Astrocyte (in vitro differentiated cells and primary cell): Measurements from ENCODE around the gene CLNK. TPM values are rescaled to one million over a fixed set of nuclear protein-coding genes. Genes with fewer than 3 reads are reported as not detected.

Experiments used
- DNase-seq: peaks from one replicate; pipeline ENCODE4 v3.0.0-alpha.2; 2010; ENCODE audit warnings: low read depth
- FAIRE-seq: peaks from 2 replicates; lab custom pipeline; 2011; peaks lifted over from hg19 to GRCh38; lab: Jason Lieb, UNC
- H2AFZ ChIP-seq: 2 replicates; pipeline ENCODE4 v1.6.0; 2012; ENCODE audit warnings: low read depth, low read length, inconsistent platforms
- H3K27ac ChIP-seq: 2 replicates; pipeline ENCODE4 v1.5.1; 2011; ENCODE audit warnings: low read depth, low read length, inconsistent platforms
- H3K27me3 ChIP-seq: 2 replicates; pipeline ENCODE4 v1.6.0; 2011; ENCODE audit warnings: low read length, inconsistent platforms; ENCODE audit not compliant: insufficient read depth
- H3K36me3 ChIP-seq: 2 replicates; pipeline ENCODE4 v1.5.1; 2011; ENCODE audit warnings: low read length, inconsistent platforms; ENCODE audit not compliant: insufficient read depth
- H3K4me1 ChIP-seq: 2 replicates; pipeline ENCODE4 v1.5.1; 2011; ENCODE audit warnings: low read length, inconsistent platforms; ENCODE audit not compliant: insufficient read depth
- H3K4me2 ChIP-seq: 2 replicates; pipeline ENCODE4 v1.6.0; 2012; ENCODE audit warnings: low read length, inconsistent platforms
- H3K4me3 ChIP-seq: 2 replicates; pipeline ENCODE4 v1.5.1; 2011; ENCODE audit warnings: low read depth, mild to moderate bottlenecking, low read length, inconsistent platforms; ENCODE audit not compliant: insufficient read depth
- H3K79me2 ChIP-seq: 2 replicates; pipeline ENCODE4 v1.6.0; 2012; ENCODE audit warnings: mild to moderate bottlenecking, low read length, inconsistent platforms; ENCODE audit not compliant: insufficient read depth
- H3K9ac ChIP-seq: 2 replicates; pipeline ENCODE4 v1.6.0; 2012; ENCODE audit warnings: mild to moderate bottlenecking, low read length, inconsistent platforms
- H3K9me3 ChIP-seq: 2 replicates; pipeline ENCODE4 v1.5.1; 2012; ENCODE audit warnings: low read depth, mild to moderate bottlenecking, low read length, inconsistent platforms; ENCODE audit not compliant: insufficient read depth
- H4K20me1 ChIP-seq: 2 replicates; pipeline ENCODE4 v1.6.0; 2012; ENCODE audit warnings: low read length, inconsistent platforms; ENCODE audit not compliant: insufficient read depth
- H3K27ac Mint-ChIP-seq: one replicate; pipeline ENCODE4 v1.8.0; 2021; ENCODE audit warnings: mild to moderate bottlenecking, mixed read lengths; ENCODE audit not compliant: unreplicated experiment
- H3K27me3 Mint-ChIP-seq: one replicate; pipeline ENCODE4 v1.8.0; 2021; ENCODE audit warnings: low read depth, mixed read lengths; ENCODE audit not compliant: unreplicated experiment
- H3K36me3 Mint-ChIP-seq: one replicate; pipeline ENCODE4 v1.8.0; 2021; ENCODE audit warnings: low read depth, mixed read lengths; ENCODE audit not compliant: unreplicated experiment
- H3K4me1 Mint-ChIP-seq: one replicate; pipeline ENCODE4 v1.8.0; 2021; ENCODE audit warnings: low read depth, mixed read lengths; ENCODE audit not compliant: unreplicated experiment
- H3K4me3 Mint-ChIP-seq: one replicate; pipeline ENCODE4 v1.8.0; 2021; ENCODE audit warnings: mild to moderate bottlenecking, moderate library complexity, mixed read lengths; ENCODE audit not compliant: unreplicated experiment
- H3K9me3 Mint-ChIP-seq: one replicate; pipeline ENCODE4 v1.8.0; 2021; ENCODE audit warnings: mild to moderate bottlenecking, mixed read lengths; ENCODE audit not compliant: unreplicated experiment
- CTCF ChIP-seq: IDR thresholded peaks from 2 replicates; pipeline ENCODE4 v1.5.1; 2011; ENCODE audit warnings: low read depth, mild to moderate bottlenecking, inconsistent platforms, low read length, moderate library complexity; ENCODE audit not compliant: insufficient read depth
- EZH2 ChIP-seq: IDR thresholded peaks from 2 replicates; pipeline ENCODE4 v1.6.1; 2012; ENCODE audit warnings: mild to moderate bottlenecking, low read length, inconsistent platforms; ENCODE audit not compliant: insufficient read depth
- total RNA-seq: library from RNA; stranded (reverse); gene quantifications from 2 replicates; pipeline ENCODE4 v1.2.1, GENCODE V29; 2021

The CLNK gene
- total RNA-seq, 1 donor from 2014 or later, result not detected

GRCh38 chr4:10732235-10732913 is 47.8 kb upstream of the CLNK start:
- Mint-ChIP-seq H3K27me3 (peaks cover 8% of the 10 kb centered on the region), H3K4me1 (no peaks in the 10 kb centered on the region), H3K4me3 (no peak overlapping the region), H3K36me3 (no peaks in the 10 kb centered on the region), H3K27ac (no peak overlapping the region), H3K9me3 (no peaks in the 10 kb centered on the region)
- Histone ChIP-seq H3K9me3 (no peaks in the 10 kb centered on the region), H3K9ac (no peak overlapping the region), H2AFZ (no peak overlapping the region), H3K79me2 (no peaks in the 10 kb centered on the region), H3K4me2 (no peak overlapping the region), H3K4me1 (no peaks in the 10 kb centered on the region), H3K27ac (no peak overlapping the region), H4K20me1 (no peaks in the 10 kb centered on the region), H3K27me3 (no peaks in the 10 kb centered on the region), H3K4me3 (no peak overlapping the region), H3K36me3 (no peaks in the 10 kb centered on the region)
- no peak for DNase-seq
- no peak for FAIRE-seq
- TF ChIP-seq CTCF, result no peak
- TF ChIP-seq EZH2, result no peak

- Mint-ChIP-seq H3K9me3 (no peaks in the 10 kb centered on the region), H3K27ac (no peak overlapping the region), H3K4me1 (no peaks in the 10 kb centered on the region), H3K36me3 (no peaks in the 10 kb centered on the region), H3K27me3 (peaks cover 8% of the 10 kb centered on the region), H3K4me3 (no peak overlapping the region)
- Histone ChIP-seq H3K27me3 (no peaks in the 10 kb centered on the region), H3K4me2 (no peak overlapping the region), H3K4me1 (no peaks in the 10 kb centered on the region), H3K79me2 (no peaks in the 10 kb centered on the region), H3K9ac (no peak overlapping the region), H2AFZ (no peak overlapping the region), H3K9me3 (no peaks in the 10 kb centered on the region), H3K36me3 (no peaks in the 10 kb centered on the region), H3K27ac (no peak overlapping the region), H4K20me1 (no peaks in the 10 kb centered on the region), H3K4me3 (no peak overlapping the region)
- no peak for FAIRE-seq
- no peak for DNase-seq
- TF ChIP-seq CTCF, result no peak
- TF ChIP-seq EZH2, result no peak
Measured at GRCh38 chr4:10731690-10732089, 47.1 kb upstream of the CLNK start.

GRCh38 chr4:10731162-10731561 is 46.6 kb upstream of the CLNK start:
- no peaks in the 10 kb centered on the region for H3K9me3 Mint-ChIP-seq

More at GRCh38 chr4:10731162-10731561, 46.6 kb upstream of the CLNK start:
- no peak overlapping the region for H2AFZ ChIP-seq
- H3K36me3 ChIP-seq, result no peaks in the 10 kb centered on the region
- Mint-ChIP-seq H3K4me1 (no peaks in the 10 kb centered on the region), H3K36me3 (no peaks in the 10 kb centered on the region), H3K4me3 (no peak overlapping the region), H3K27me3 (peaks cover 8% of the 10 kb centered on the region), H3K27ac (no peak overlapping the region)
- no peaks in the 10 kb centered on the region for H3K4me1 ChIP-seq
- H3K27me3 ChIP-seq, result no peaks in the 10 kb centered on the region
- TF ChIP-seq CTCF (no peak), EZH2 (no peak)
- no peaks in the 10 kb centered on the region for H3K79me2 ChIP-seq
- H4K20me1 ChIP-seq, result no peaks in the 10 kb centered on the region
- FAIRE-seq (no peak), DNase-seq (no peak)
- H3K4me2 ChIP-seq, result no peak overlapping the region
- H3K4me3 ChIP-seq, result no peak overlapping the region
- no peak overlapping the region for H3K27ac ChIP-seq
- H3K9me3 ChIP-seq, result no peaks in the 10 kb centered on the region
- no peak overlapping the region for H3K9ac ChIP-seq
